ENCODE measurements around the gene GOLGA1.
A peak's percentile ranks its signal among the peaks of the same experiment; 100 is the strongest.

The GOLGA1 gene

DNA sequence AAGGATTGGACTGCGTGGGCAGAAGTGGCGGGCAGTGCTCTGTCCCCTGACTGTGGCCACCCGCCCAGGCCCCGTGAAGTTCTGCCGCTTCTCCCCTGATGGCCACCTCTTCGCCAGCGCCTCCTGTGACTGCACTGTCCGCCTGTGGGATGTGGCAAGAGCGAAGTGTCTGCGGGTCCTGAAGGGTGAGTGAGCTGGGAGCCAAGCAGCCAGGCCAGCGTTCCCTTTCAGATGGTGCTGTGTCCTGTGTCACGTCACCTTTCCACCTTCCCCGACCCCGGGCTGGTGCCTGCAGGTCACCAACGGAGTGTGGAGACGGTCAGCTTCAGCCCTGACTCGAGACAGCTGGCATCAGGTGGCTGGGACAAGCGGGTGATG lies 85.3 kb downstream of the GOLGA1 start:
- H3K4me3 ChIP-seq (ENCODE audit: low read depth, low read length), result no peak overlapping the region
- no peak overlapping the region for H2AFZ ChIP-seq
- H3K79me2 ChIP-seq, result peaks cover 2% of the 10 kb centered on the region
- no peak overlapping the region for H3K27ac ChIP-seq
- peaks cover 8% of the 10 kb centered on the region for H3K4me1 ChIP-seq
- H3K4me2 ChIP-seq (ENCODE audit: low read length), result no peak overlapping the region
- H3K36me3 ChIP-seq (ENCODE audit: control insufficient read depth, insufficient read depth, low read length), result no peaks in the 10 kb centered on the region
- no peaks in the 10 kb centered on the region for H3K27me3 ChIP-seq (ENCODE audit: control insufficient read depth, insufficient read depth, low read length)
- no peak for TF ChIP-seq CTCF (IDR thresholded peaks at IDR 0.05)
- H3K9ac ChIP-seq, result no peak overlapping the region
- H3K9me3 ChIP-seq (ENCODE audit: control insufficient read depth, low read length), result no peaks in the 10 kb centered on the region

DNA sequence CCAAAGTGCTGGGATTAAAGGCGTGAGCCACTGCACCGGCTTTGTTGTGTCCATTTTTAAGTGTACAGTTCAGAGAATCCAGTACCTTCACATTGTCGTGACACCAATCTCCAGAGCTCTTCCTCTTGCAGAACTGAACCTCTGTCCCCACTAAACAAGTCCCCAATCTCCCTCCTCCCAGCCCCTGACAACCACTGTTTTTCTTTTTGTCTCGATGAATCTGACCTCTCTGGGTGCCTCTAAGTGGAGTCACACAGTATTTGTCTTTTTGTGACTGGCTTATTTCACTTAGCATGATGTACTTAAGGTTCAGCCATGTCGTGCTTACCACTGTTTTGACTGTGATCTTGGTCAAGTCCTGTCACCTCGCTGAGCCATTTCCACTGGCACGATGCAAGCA lies 86.1 kb downstream of the GOLGA1 start:
- no peak overlapping the region for H2AFZ ChIP-seq

GRCh38 chr9:124854161-124854560 lies 86.7 kb downstream of the GOLGA1 start:
- Histone ChIP-seq H2AFZ (no peak overlapping the region), H3K4me3 (ENCODE audit: low read depth, low read length) (no peak overlapping the region), H3K36me3 (ENCODE audit: control insufficient read depth, insufficient read depth, low read length) (no peaks in the 10 kb centered on the region), H3K9ac (no peak overlapping the region), H3K27ac (no peak overlapping the region), H3K4me2 (ENCODE audit: low read length) (no peak overlapping the region), H3K79me2 (no peaks in the 10 kb centered on the region), H3K27me3 (ENCODE audit: control insufficient read depth, insufficient read depth, low read length) (no peaks in the 10 kb centered on the region), H3K4me1 (peaks cover 3% of the 10 kb centered on the region), H3K9me3 (ENCODE audit: control insufficient read depth, low read length) (no peaks in the 10 kb centered on the region)
- no peak for TF ChIP-seq CTCF (IDR thresholded peaks at IDR 0.05)

More for the DNA sequence above, 86.1 kb downstream of the GOLGA1 start:
- Histone ChIP-seq H3K27ac (no peak overlapping the region), H3K4me1 (peaks cover 3% of the 10 kb centered on the region), H3K4me2 (ENCODE audit: low read length) (no peak overlapping the region), H3K36me3 (ENCODE audit: control insufficient read depth, insufficient read depth, low read length) (no peaks in the 10 kb centered on the region), H3K9ac (no peak overlapping the region), H3K27me3 (ENCODE audit: control insufficient read depth, insufficient read depth, low read length) (no peaks in the 10 kb centered on the region), H3K4me3 (ENCODE audit: low read depth, low read length) (no peak overlapping the region), H3K9me3 (ENCODE audit: control insufficient read depth, low read length) (no peaks in the 10 kb centered on the region), H3K79me2 (no peaks in the 10 kb centered on the region)
- no peak for TF ChIP-seq CTCF (IDR thresholded peaks at IDR 0.05)

- no peak overlapping the region for H3K9ac ChIP-seq
- TF ChIP-seq CTCF (IDR thresholded peaks at IDR 0.05), result no peak
- peaks cover 3% of the 10 kb centered on the region for H3K4me1 ChIP-seq
- no peaks in the 10 kb centered on the region for H3K9me3 ChIP-seq (ENCODE audit: control insufficient read depth, low read length)
- H3K4me2 ChIP-seq (ENCODE audit: low read length), result peak overlapping the region; percentile 82
- H3K27ac ChIP-seq, result no peak overlapping the region
- no peaks in the 10 kb centered on the region for H3K36me3 ChIP-seq (ENCODE audit: control insufficient read depth, insufficient read depth, low read length)
- H3K27me3 ChIP-seq (ENCODE audit: control insufficient read depth, insufficient read depth, low read length), result no peaks in the 10 kb centered on the region
- H3K79me2 ChIP-seq, result no peaks in the 10 kb centered on the region
- H2AFZ ChIP-seq, result peak overlapping the region; percentile 85
- H3K4me3 ChIP-seq (ENCODE audit: low read depth, low read length), result no peak overlapping the region
Observed at GRCh38 chr9:124853605-124854143, 87.2 kb downstream of the GOLGA1 start.

DNA sequence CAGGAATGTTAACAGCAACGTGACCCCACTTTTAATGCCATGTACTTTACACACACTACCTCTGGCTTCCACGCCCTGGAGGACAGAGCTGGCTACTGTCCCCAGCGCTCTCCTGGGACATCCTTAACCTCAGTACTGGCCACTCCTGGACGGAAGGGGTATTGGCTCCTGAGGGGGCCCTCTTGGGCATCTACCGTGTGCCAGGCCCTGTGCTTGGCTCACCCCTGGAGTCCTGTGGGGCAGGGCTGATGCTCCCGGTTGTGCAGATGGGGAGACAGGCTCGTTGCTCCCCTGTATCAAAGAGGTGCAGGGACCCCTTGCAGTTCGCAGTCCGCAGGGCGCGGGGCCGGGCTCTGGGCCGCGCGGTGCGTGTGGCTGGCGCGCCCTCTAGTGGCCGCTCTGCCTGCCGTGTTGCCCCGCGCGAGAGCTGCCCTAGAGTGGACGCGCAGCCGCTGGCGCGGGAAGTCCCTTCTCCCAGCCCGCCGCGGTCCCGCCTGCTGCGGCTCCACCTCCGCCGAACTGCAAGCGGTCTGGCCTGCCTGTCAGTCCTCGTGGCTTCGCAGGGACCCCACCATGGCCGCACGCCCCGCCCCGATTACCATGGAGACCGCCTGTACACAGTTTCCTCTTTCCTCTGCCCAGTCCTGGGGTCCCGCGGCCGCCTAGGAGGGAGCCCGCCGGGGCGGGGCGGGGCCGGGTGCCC lies 87.9 kb downstream of the GOLGA1 start, which contains the start of gene WDR38:
Gene WDR38 (plus strand): TSS at position 632 of the 703 bp plus-strand sequence. CDS start 72 bp downstream, outside the sequence.
- Histone ChIP-seq H3K9ac (no peak within 1 kb of the TSS), H3K4me1 (peaks cover 3% of the 10 kb centered on the region), H3K4me2 (ENCODE audit: low read length) (peak within 1 kb of the TSS; percentile 82), H3K27me3 (ENCODE audit: control insufficient read depth, insufficient read depth, low read length) (no peaks in the 10 kb centered on the region), H3K4me3 (ENCODE audit: low read depth, low read length) (peak within 1 kb of the TSS; percentile 6), H2AFZ (peak within 1 kb of the TSS; percentile 85), H3K79me2 (no peaks in the 10 kb centered on the region), H3K27ac (no peak within 1 kb of the TSS), H3K36me3 (ENCODE audit: control insufficient read depth, insufficient read depth, low read length) (no peaks in the 10 kb centered on the region), H3K9me3 (ENCODE audit: control insufficient read depth, low read length) (no peaks in the 10 kb centered on the region)
- peak; percentile 89 for TF ChIP-seq CTCF (IDR thresholded peaks at IDR 0.05)

Data from parathyroid adenoma (tissue), 2 donors.